ENCODE data around the gene ERVV-1.

Gene ERVV-1

GRCh38 chr19:53010494-53010893, 3.2 kb upstream of the ERVV-1 start:
- TF ChIP-seq SPI1 (IDR thresholded peaks at IDR 0.05; ENCODE audit: borderline replicate concordance, low read depth), result no peak
- TF ChIP-seq POLR2AphosphoS5 (IDR thresholded peaks at IDR 0.05; ENCODE audit: low read depth), result no peak
- no peak for TF ChIP-seq REST (IDR thresholded peaks at IDR 0.05; ENCODE audit: insufficient replicate concordance, low read depth)
- Histone ChIP-seq H3K4me3 (replicated peaks; ENCODE audit: insufficient read depth, low read length) (no peak overlapping the region), H3K27ac (replicated peaks) (no peak overlapping the region), H3K27me3 (ENCODE audit: insufficient read depth, poor library complexity, severe bottlenecking) (no peaks in the 10 kb centered on the region)
- no peak for DNase-seq (ENCODE audit: low read depth in 1 of 2, low spot score in 1 of 2)

- TF ChIP-seq REST (IDR thresholded peaks at IDR 0.05; ENCODE audit: insufficient replicate concordance, low read depth) (no peak), SPI1 (IDR thresholded peaks at IDR 0.05; ENCODE audit: borderline replicate concordance, low read depth) (no peak), CTCF (IDR thresholded peaks at IDR 0.05; ENCODE audit: insufficient read depth, low read length) (no peak), POLR2AphosphoS5 (IDR thresholded peaks at IDR 0.05; ENCODE audit: low read depth) (no peak), GABPA (IDR thresholded peaks at IDR 0.05; ENCODE audit: low read depth) (no peak)
- Histone ChIP-seq H3K27ac (replicated peaks) (no peak overlapping the region), H3K4me3 (replicated peaks; ENCODE audit: insufficient read depth, low read length) (no peak overlapping the region), H3K27me3 (ENCODE audit: insufficient read depth, poor library complexity, severe bottlenecking) (no peaks in the 10 kb centered on the region)
- no peak for DNase-seq (ENCODE audit: low read depth in 1 of 2, low spot score in 1 of 2)
These were observed 1.7 kb upstream of the ERVV-1 start for GRCh38 chr19:53012006-53012405.

GRCh38 chr19:53015159-53015558, 1.4 kb downstream of the ERVV-1 start:
- H3K27ac ChIP-seq (replicated peaks), result no peak overlapping the region
- no peak for DNase-seq (ENCODE audit: low read depth in 1 of 2, low spot score in 1 of 2)
- H3K27me3 ChIP-seq (ENCODE audit: insufficient read depth, poor library complexity, severe bottlenecking), result no peaks in the 10 kb centered on the region
- TF ChIP-seq POLR2AphosphoS5 (IDR thresholded peaks at IDR 0.05; ENCODE audit: low read depth) (no peak), SPI1 (IDR thresholded peaks at IDR 0.05; ENCODE audit: borderline replicate concordance, low read depth) (no peak), CTCF (IDR thresholded peaks at IDR 0.05; ENCODE audit: insufficient read depth, low read length) (no peak), GABPA (IDR thresholded peaks at IDR 0.05; ENCODE audit: low read depth) (no peak), REST (IDR thresholded peaks at IDR 0.05; ENCODE audit: insufficient replicate concordance, low read depth) (no peak)
- no peak overlapping the region for H3K4me3 ChIP-seq (replicated peaks; ENCODE audit: insufficient read depth, low read length)

- no peak for DNase-seq (ENCODE audit: low read depth in 1 of 2, low spot score in 1 of 2)
- no peak overlapping the region for H3K27ac ChIP-seq (replicated peaks)
- TF ChIP-seq CTCF (IDR thresholded peaks at IDR 0.05; ENCODE audit: insufficient read depth, low read length), result no peak
- H3K27me3 ChIP-seq (ENCODE audit: insufficient read depth, poor library complexity, severe bottlenecking), result no peaks in the 10 kb centered on the region
- no peak overlapping the region for H3K4me3 ChIP-seq (replicated peaks; ENCODE audit: insufficient read depth, low read length)
These were observed 2.0 kb downstream of the ERVV-1 start for GRCh38 chr19:53015730-53016129.
